Chondrocyte (in vitro differentiated cells): ENCODE results near the gene BPIFB2. TPM values are rescaled to one million over a fixed set of nuclear protein-coding genes. Genes with fewer than 3 reads are reported as not detected.

Experiments
- DNase-seq: peaks from one replicate; pipeline ENCODE4 v3.0.0; 2021; ENCODE audit warnings: mixed read lengths, low spot score
- H3K27ac Mint-ChIP-seq: one replicate; pipeline ENCODE4 v1.8.0; 2021; ENCODE audit warnings: mild to moderate bottlenecking, moderate library complexity, mixed read lengths; ENCODE audit not compliant: unreplicated experiment
- H3K27me3 Mint-ChIP-seq: 2 replicates; pipeline ENCODE4 v1.8.0; 2021; ENCODE audit warnings: low read depth, mixed read lengths
- H3K36me3 Mint-ChIP-seq: 2 replicates; pipeline ENCODE4 v1.8.0; 2021; ENCODE audit warnings: low read depth, mixed read lengths
- H3K4me1 Mint-ChIP-seq: 2 replicates; pipeline ENCODE4 v1.8.0; 2021; ENCODE audit warnings: low read depth, mild to moderate bottlenecking, mixed read lengths
- H3K4me3 Mint-ChIP-seq: one replicate; pipeline ENCODE4 v1.8.0; 2021; ENCODE audit warnings: mild to moderate bottlenecking, moderate library complexity, mixed read lengths; ENCODE audit not compliant: unreplicated experiment
- H3K9me3 Mint-ChIP-seq: 2 replicates; pipeline ENCODE4 v1.8.0; 2021; ENCODE audit warnings: low read depth, mixed read lengths
- CTCF ChIP-seq: fragments of 200-600 bp; sonication (generic); IDR thresholded peaks from 2 replicates; pipeline ENCODE4 v1.5.0; 2021; ENCODE audit warnings: antibody characterized with exemption, mild to moderate bottlenecking, moderate library complexity
- total RNA-seq: library from RNA; stranded (reverse); gene quantifications from 3 replicates; pipeline ENCODE4 v1.2.1, GENCODE V29; 2021

BPIFB2 gene
- total RNA-seq, 1 donor from 2014 or later: not detected

- no peak overlapping the region for H3K27ac Mint-ChIP-seq
- H3K27me3 Mint-ChIP-seq: peaks cover 57% of the 10 kb centered on the region
- DNase-seq: no peak
- TF ChIP-seq CTCF: no peak
- H3K9me3 Mint-ChIP-seq: no peaks in the 10 kb centered on the region
- H3K4me1 Mint-ChIP-seq: no peaks in the 10 kb centered on the region
- no peaks in the 10 kb centered on the region for H3K36me3 Mint-ChIP-seq
- H3K4me3 Mint-ChIP-seq: no peak overlapping the region
These were observed 62.2 kb downstream of the BPIFB2 start for GRCh38 chr20:33069673-33070072.

GRCh38 chr20:33070111-33071053 is 62.9 kb downstream of the BPIFB2 start:
- Mint-ChIP-seq H3K36me3 (no peaks in the 10 kb centered on the region), H3K27ac (no peak overlapping the region), H3K27me3 (peaks cover 60% of the 10 kb centered on the region), H3K4me3 (no peak overlapping the region), H3K4me1 (no peaks in the 10 kb centered on the region), H3K9me3 (no peaks in the 10 kb centered on the region)
- no peak for DNase-seq
- TF ChIP-seq CTCF: no peak

- peaks cover 63% of the 10 kb centered on the region for H3K27me3 Mint-ChIP-seq
- no peak for DNase-seq
- no peak for TF ChIP-seq CTCF
- H3K27ac Mint-ChIP-seq: no peak overlapping the region
- no peaks in the 10 kb centered on the region for H3K9me3 Mint-ChIP-seq
- H3K4me1 Mint-ChIP-seq: no peaks in the 10 kb centered on the region
- no peaks in the 10 kb centered on the region for H3K36me3 Mint-ChIP-seq
- H3K4me3 Mint-ChIP-seq: no peak overlapping the region
These were observed 63.7 kb downstream of the BPIFB2 start for GRCh38 chr20:33071198-33071597.

GRCh38 chr20:33072362-33072761 is 64.9 kb downstream of the BPIFB2 start:
- no peaks in the 10 kb centered on the region for H3K36me3 Mint-ChIP-seq
- no peak for TF ChIP-seq CTCF
- H3K9me3 Mint-ChIP-seq: no peaks in the 10 kb centered on the region
- no peaks in the 10 kb centered on the region for H3K4me1 Mint-ChIP-seq
- H3K4me3 Mint-ChIP-seq: no peak overlapping the region
- peaks cover 67% of the 10 kb centered on the region for H3K27me3 Mint-ChIP-seq
- no peak overlapping the region for H3K27ac Mint-ChIP-seq
- DNase-seq: no peak

GRCh38 chr20:33072813-33073212 is 65.3 kb downstream of the BPIFB2 start:
- TF ChIP-seq CTCF: no peak
- Mint-ChIP-seq H3K36me3 (no peaks in the 10 kb centered on the region), H3K27ac (no peak overlapping the region), H3K4me1 (no peaks in the 10 kb centered on the region), H3K4me3 (no peak overlapping the region), H3K9me3 (no peaks in the 10 kb centered on the region), H3K27me3 (peaks cover 70% of the 10 kb centered on the region)
- no peak for DNase-seq

Other genes with a start within 250 kb of the BPIFB2 start
- 2.0 to 4.8 TPM (median 4.7 TPM) in 3 replicates for gene DNMT3B, start 245.3 kb upstream of the BPIFB2 start, total RNA-seq
- 121 to 177 TPM (median 176 TPM) in 3 replicates for gene MAPRE1, start 187.8 kb upstream of the BPIFB2 start, total RNA-seq
- gene EFCAB8, start 148.8 kb upstream of the BPIFB2 start, total RNA-seq: 0.32 to 0.67 TPM (median 0.51 TPM) in 3 replicates
- not detected in 3 replicates for gene SUN5, start 3.3 kb upstream of the BPIFB2 start, total RNA-seq
- gene BPIFB6, start 23.9 kb downstream of the BPIFB2 start, total RNA-seq: not detected in 3 replicates
- not detected in 3 replicates for gene BPIFB3, start 46.2 kb downstream of the BPIFB2 start, total RNA-seq
- not detected in 3 replicates for gene BPIFB4, start 71.9 kb downstream of the BPIFB2 start, total RNA-seq
- gene BPIFA2, start 160.5 kb downstream of the BPIFB2 start, total RNA-seq: not detected in 3 replicates
- gene BPIFA3, start 209.6 kb downstream of the BPIFB2 start, total RNA-seq: not detected in 3 replicates
- not detected in 3 replicates for gene BPIFA1, start 228.3 kb downstream of the BPIFB2 start, total RNA-seq